H1 (cell line): ENCODE data around the gene PPAT. TPM values are rescaled to one million over a fixed set of nuclear protein-coding genes. Genes with fewer than 3 reads are reported as not detected.

Experiments
- CTCF ChIA-PET: fragments of 300-600 bp; sonication (Branson Sonifier 250); formaldehyde crosslinking; loops from one replicate; lab custom pipeline; 2021; ENCODE audit not compliant: partially characterized antibody; lab: Charles Lee
- POLR2A ChIA-PET: fragments of 300-600 bp; sonication (Branson Sonifier 250); formaldehyde crosslinking; loops from one replicate; lab custom pipeline; 2021; ENCODE audit warnings: inconsistent platforms; ENCODE audit not compliant: partially characterized antibody; lab: Charles Lee
- DNase-seq, 2 experiments: peaks; one replicate each; pipeline versions ENCODE4 v3.0.0 to v3.0.0-alpha.2; 2010 to 2022; ENCODE audit warnings: low spot score in 2 of 2, low read depth in 1 of 2, mixed read lengths in 1 of 2
- FAIRE-seq: peaks from 2 replicates; lab custom pipeline; 2011; peaks lifted over from hg19 to GRCh38; lab: Jason Lieb, UNC
- H2AFZ ChIP-seq: 2 replicates; pipeline ENCODE4 v1.8.1; 2012; ENCODE audit warnings: low read length, inconsistent platforms
- H2AK5ac ChIP-seq: 2 replicates; pipeline ENCODE4 v1.6.1; 2013; ENCODE audit warnings: low read depth, low read length
- H2BK120ac ChIP-seq: replicated peaks from 2 replicates; pipeline ENCODE3; 2013; ENCODE audit warnings: low read depth, low read length, inconsistent platforms
- H2BK12ac ChIP-seq: 2 replicates; pipeline ENCODE4 v1.6.1; 2013; ENCODE audit warnings: low read depth, low read length
- H2BK15ac ChIP-seq: 2 replicates; pipeline ENCODE4 v1.6.1; 2013; ENCODE audit warnings: low read length
- H2BK20ac ChIP-seq: 2 replicates; pipeline ENCODE4 v1.6.1; 2013; ENCODE audit warnings: low read length
- H2BK5ac ChIP-seq: 2 replicates; pipeline ENCODE4 v1.6.1; 2013; ENCODE audit warnings: low read depth, low read length
- H3K14ac ChIP-seq: 2 replicates; pipeline ENCODE4 v1.6.1; 2013; ENCODE audit warnings: inconsistent platforms; ENCODE audit not compliant: insufficient read length
- H3K18ac ChIP-seq: 2 replicates; pipeline ENCODE4 v1.6.1; 2013; ENCODE audit warnings: low read length; ENCODE audit errors: extremely low read depth
- H3K23ac ChIP-seq: 2 replicates; pipeline ENCODE4 v1.6.1; 2013; ENCODE audit warnings: inconsistent platforms; ENCODE audit not compliant: insufficient read length
- H3K23me2 ChIP-seq: 2 replicates; pipeline ENCODE4 v1.6.1; 2013; ENCODE audit warnings: low read depth, low read length
- H3K27ac ChIP-seq: 2 replicates; pipeline ENCODE4 v1.6.1; 2011; ENCODE audit warnings: low read depth, low read length, inconsistent platforms
- H3K27me3 ChIP-seq, 4 experiments: replicated peaks in 1 of 4; 1 replicate in 1 of 4; 2 replicates in 3 of 4; pipeline versions ENCODE4 v1.6.1 to v1.8.1; 2011 to 2013; ENCODE audit warnings: low read length in 3 of 4, mild to moderate bottlenecking in 3 of 4, inconsistent platforms in 2 of 4, mixed read lengths in 2 of 4, moderate library complexity in 1 of 4; ENCODE audit not compliant: control insufficient read depth in 3 of 4, insufficient read depth in 3 of 4; ENCODE audit errors: extremely low read depth in 1 of 4
- H3K36me3 ChIP-seq, 4 experiments: 2 replicates each; pipeline versions ENCODE4 v1.6.1 to v1.8.1; 2011 to 2013; ENCODE audit warnings: mild to moderate bottlenecking in 4 of 4, low read length in 3 of 4, moderate library complexity in 2 of 4, control low read depth in 1 of 4, inconsistent platforms in 1 of 4; ENCODE audit not compliant: insufficient read depth in 4 of 4, control insufficient read depth in 2 of 4
- H3K4ac ChIP-seq: replicated peaks from 2 replicates; pipeline ENCODE3; 2013; ENCODE audit warnings: low read length, low read depth, mixed read lengths, inconsistent platforms; ENCODE audit not compliant: insufficient read length
- H3K4me1 ChIP-seq, 4 experiments: replicated peaks in 1 of 4; 1 replicate in 1 of 4; 2 replicates in 3 of 4; pipeline versions ENCODE4 v1.6.1 to v1.8.1; 2011 to 2013; ENCODE audit warnings: low read length in 3 of 4, inconsistent platforms in 2 of 4, mixed read lengths in 1 of 4; ENCODE audit not compliant: insufficient read depth in 4 of 4, control insufficient read depth in 3 of 4
- H3K4me2 ChIP-seq, 2 experiments: 2 replicates each; pipeline versions ENCODE4 v1.6.1 to v1.8.1; 2011 to 2013; ENCODE audit warnings: low read depth in 2 of 2, low read length in 2 of 2, control low read depth in 1 of 2, inconsistent platforms in 1 of 2, mild to moderate bottlenecking in 1 of 2; ENCODE audit not compliant: insufficient read depth in 1 of 2
- H3K4me3 ChIP-seq, 4 experiments: fragments of 200-600, 300-600 bp in 1 of 4; sonication (generic), shearing (Covaris generic), sonication (Bioruptor Twin) in 1 of 4; 2 replicates each; pipeline versions ENCODE4 v1.5.1 to v1.8.1; 2011 to 2016; ENCODE audit warnings: low read length in 4 of 4, low read depth in 3 of 4, control low read depth in 2 of 4, inconsistent platforms in 2 of 4, mild to moderate bottlenecking in 2 of 4, mixed read lengths in 1 of 4, moderate library complexity in 1 of 4; ENCODE audit not compliant: insufficient read depth in 2 of 4; ENCODE audit errors: extremely low read depth in 1 of 4
- H3K56ac ChIP-seq: replicated peaks from 2 replicates; pipeline ENCODE3; 2013; ENCODE audit warnings: low read depth, mild to moderate bottlenecking, mixed read lengths, low read length, inconsistent platforms; ENCODE audit not compliant: insufficient read length
- H3K79me1 ChIP-seq: 2 replicates; pipeline ENCODE4 v1.6.1; 2013; ENCODE audit warnings: low read depth, low read length, control low read depth
- H3K79me2 ChIP-seq, 2 experiments: 2 replicates each; pipeline versions ENCODE4 v1.6.1 to v1.8.1; 2012 to 2013; ENCODE audit warnings: low read length in 2 of 2, mild to moderate bottlenecking in 2 of 2, inconsistent platforms in 1 of 2; ENCODE audit not compliant: insufficient read depth in 2 of 2, control insufficient read depth in 1 of 2
- H3K9ac ChIP-seq, 4 experiments: replicated peaks in 1 of 4; 1 replicate in 1 of 4; 2 replicates in 3 of 4; pipeline versions ENCODE4 v1.6.1 to v1.8.1; 2011 to 2013; ENCODE audit warnings: low read depth in 3 of 4, low read length in 3 of 4, control low read depth in 2 of 4, mild to moderate bottlenecking in 2 of 4, moderate library complexity in 2 of 4, inconsistent platforms in 1 of 4; ENCODE audit errors: extremely low read depth in 1 of 4
- H3K9me3 ChIP-seq, 2 experiments: 2 replicates each; pipeline versions ENCODE4 v1.6.1 to v1.8.1; 2012 to 2013; ENCODE audit warnings: mild to moderate bottlenecking in 2 of 2, moderate library complexity in 2 of 2, control low read depth in 1 of 2, inconsistent platforms in 1 of 2, low read depth in 1 of 2, low read length in 1 of 2, mixed read lengths in 1 of 2; ENCODE audit not compliant: insufficient read depth in 2 of 2
- H4K20me1 ChIP-seq, 2 experiments: replicated peaks in 1 of 2; 2 replicates each; pipeline versions ENCODE3 to v1.8.1; 2011 to 2013; ENCODE audit warnings: inconsistent platforms in 2 of 2, low read length in 2 of 2, mild to moderate bottlenecking in 1 of 2; ENCODE audit not compliant: insufficient read depth in 2 of 2, control insufficient read depth in 1 of 2
- H4K5ac ChIP-seq: 2 replicates; pipeline ENCODE4 v1.6.1; 2013; ENCODE audit warnings: low read length, low read depth, mixed read lengths, inconsistent platforms; ENCODE audit not compliant: insufficient read length
- H4K8ac ChIP-seq: 2 replicates; pipeline ENCODE4 v1.8.0; 2013; ENCODE audit warnings: mild to moderate bottlenecking, moderate library complexity, low read length, inconsistent platforms; ENCODE audit not compliant: insufficient read depth; ENCODE audit errors: extremely low read depth
- H4K91ac ChIP-seq: replicated peaks from 2 replicates; pipeline ENCODE3; 2013; ENCODE audit warnings: low read length, mixed read lengths, inconsistent platforms; ENCODE audit not compliant: insufficient read length
- HDAC6 ChIP-seq: IDR thresholded peaks from one replicate; pipeline ENCODE4 v1.7.1; 2012; ENCODE audit warnings: low read depth, mild to moderate bottlenecking, inconsistent platforms, low read length, moderate library complexity
- POLR2A ChIP-seq, 2 experiments: IDR thresholded peaks; 1 replicate in 1 of 2; 2 replicates in 1 of 2; pipeline ENCODE4 v1.6.1; 2011; ENCODE audit warnings: low read depth in 2 of 2, low read length in 2 of 2, mild to moderate bottlenecking in 2 of 2; ENCODE audit errors: control extremely low read depth in 1 of 2
- POLR2AphosphoS5 ChIP-seq: IDR thresholded peaks from 2 replicates; pipeline ENCODE4 v1.6.1; 2011; ENCODE audit warnings: low read depth, low read length
- SRF ChIP-seq: IDR thresholded peaks from 2 replicates; pipeline ENCODE4 v1.6.1; 2011; ENCODE audit warnings: mild to moderate bottlenecking, low read depth, low read length, moderate library complexity
- TEAD4 ChIP-seq: IDR thresholded peaks from 2 replicates; pipeline ENCODE4 v1.6.1; 2012; ENCODE audit warnings: low read depth, low read length, inconsistent platforms, mixed read lengths
- WGBS, 2 experiments: shearing (Covaris generic) in 1 of 2; methylation state at CpG; one replicate each; pipeline versions ENCODE4 v1.1.6 to v1.1.7; 2013 to 2015; ENCODE audit warnings: low lambda C conversion rate in 2 of 2, mixed read lengths in 2 of 2, inconsistent platforms in 1 of 2, low coverage in 1 of 2, missing lambda C conversion rate in 1 of 2; ENCODE audit not compliant: insufficient replicate concordance in 2 of 2, insufficient coverage in 1 of 2, insufficient read length in 1 of 2; ENCODE audit errors: extremely low coverage in 1 of 2, missing lambda C conversion rate in 1 of 2; 5-methylcytosine and 5-hydroxymethylcytosine counted together
- polyA plus RNA-seq, 7 experiments: library from polyadenylated mRNA; depleted of rRNA in 3 of 7; stranded (reverse) in 5 of 7; unstranded in 2 of 7; fragments of >200 nt in 5 of 7; fragments of 200-250 nt in 2 of 7; gene quantifications; 1 replicate in 5 of 7; 2 replicates in 1 of 7; 4 replicates in 1 of 7; pipeline versions ENCODE4 v1.2.1 to v1.2.3, GENCODE V29; 2011 to 2013; ENCODE audit warnings: missing spikeins in 2 of 7, mixed read lengths in 2 of 7
- total RNA-seq: library from RNA; stranded (reverse); fragmentation: NEBNext Ultra II Directional; extraction: Animal tissue kit (Norgen Biotek cat#: 25700); gene quantifications from 2 replicates; pipeline ENCODE4 v1.2.1, GENCODE V29; 2021
- TF ChIP-seq, protein P1 (sequence below): IDR thresholded peaks from 2 replicates; pipeline ENCODE4 v1.6.1; 2012; ENCODE audit warnings: low read length, inconsistent platforms

The PPAT gene
- total and polyA plus RNA-seq, 2 of the 8 experiments (the other 6 are each of a cell fraction or from before 2014, with no cell fraction given) = 24.5 to 104 TPM

DNA sequence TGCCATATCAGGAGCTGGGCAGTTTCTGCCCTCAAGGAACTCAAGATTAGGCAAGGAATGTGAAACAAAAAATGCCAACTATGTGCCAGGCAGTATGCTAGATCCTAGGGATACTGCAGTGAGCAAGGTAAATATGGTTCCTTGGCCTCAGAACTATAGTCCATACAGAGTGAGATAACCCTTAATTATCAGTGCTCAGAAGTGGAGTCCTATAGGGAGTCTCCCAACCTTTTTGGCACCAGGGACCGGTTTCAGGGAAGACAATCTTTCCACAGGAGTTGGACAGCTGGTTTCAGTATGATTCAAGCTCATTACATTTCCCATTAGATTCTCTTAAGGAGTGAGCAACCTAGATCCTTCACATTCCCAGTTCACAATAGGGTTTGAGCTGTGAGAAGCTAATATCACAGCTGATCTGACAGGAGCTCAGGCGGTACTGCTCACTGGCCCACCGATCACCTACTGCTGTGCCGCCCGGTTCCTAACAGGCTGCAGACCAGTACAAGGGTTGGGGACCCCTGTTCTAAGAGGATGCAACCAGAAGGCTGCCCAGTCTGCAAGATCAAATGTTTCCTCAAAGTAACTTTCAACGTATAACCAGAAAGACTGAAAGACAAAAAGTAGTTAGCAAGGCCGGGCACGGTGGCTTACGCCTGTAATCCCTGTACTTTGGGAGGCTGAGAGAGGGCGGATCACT, 30.3 kb upstream of the PPAT start:
- Histone ChIP-seq H3K18ac (no peak overlapping the region), H3K27me3 (no peaks in the 10 kb centered on the region), H2BK120ac (no peak overlapping the region), H2BK15ac (no peak overlapping the region), H2BK5ac (no peak overlapping the region), H4K20me1 (peaks cover 1 to 18% of the 10 kb centered on the region in 2 experiments), H3K4me2 (peak overlapping the region; percentile 77 to 100), H3K36me3 (peaks cover 0 to 31% (median 17%) of the 10 kb centered on the region in 4 experiments; a peak in 7 of 8 replicates), H3K56ac (no peak overlapping the region), H2AFZ (no peak overlapping the region), H3K14ac (no peak overlapping the region), H3K9me3 (no peaks in the 10 kb centered on the region), H3K9ac (no peak overlapping the region), H4K8ac (0 out of 2 replicates have a peak overlapping the region, but pooled peaks have one; percentile 58), H3K23ac (no peak overlapping the region), H3K79me1 (peaks cover 5% of the 10 kb centered on the region), H3K23me2 (peaks cover 10% of the 10 kb centered on the region), H4K91ac (no peak overlapping the region), H3K4me1 (peaks cover 0 to 5% (median 2%) of the 10 kb centered on the region in 4 experiments; a peak in 1 of 7 replicates), H2BK12ac (no peak overlapping the region), H3K27ac (no peak overlapping the region), H4K5ac (no peak overlapping the region), H3K79me2 (peaks cover 4 to 56% of the 10 kb centered on the region in 2 experiments; a peak in 3 of 4 replicates), H3K4ac (no peak overlapping the region), H2BK20ac (no peak overlapping the region), H2AK5ac (no peak overlapping the region), H3K4me3 (peak overlapping the region; percentile 88 to 99 (median 96); a peak in 5 of 8 replicates)
- 0 out of 2 replicates have a peak, but pooled peaks have one; percentile 4 for TF ChIP-seq POLR2AphosphoS5
- TF ChIP-seq SRF = no peak
- TF ChIP-seq, protein P1, sequence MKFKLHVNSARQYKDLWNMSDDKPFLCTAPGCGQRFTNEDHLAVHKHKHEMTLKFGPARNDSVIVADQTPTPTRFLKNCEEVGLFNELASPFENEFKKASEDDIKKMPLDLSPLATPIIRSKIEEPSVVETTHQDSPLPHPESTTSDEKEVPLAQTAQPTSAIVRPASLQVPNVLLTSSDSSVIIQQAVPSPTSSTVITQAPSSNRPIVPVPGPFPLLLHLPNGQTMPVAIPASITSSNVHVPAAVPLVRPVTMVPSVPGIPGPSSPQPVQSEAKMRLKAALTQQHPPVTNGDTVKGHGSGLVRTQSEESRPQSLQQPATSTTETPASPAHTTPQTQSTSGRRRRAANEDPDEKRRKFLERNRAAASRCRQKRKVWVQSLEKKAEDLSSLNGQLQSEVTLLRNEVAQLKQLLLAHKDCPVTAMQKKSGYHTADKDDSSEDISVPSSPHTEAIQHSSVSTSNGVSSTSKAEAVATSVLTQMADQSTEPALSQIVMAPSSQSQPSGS = no peak
- TF ChIP-seq TEAD4 = 0 out of 2 replicates have a peak, but pooled peaks have one; percentile 45
- TF ChIP-seq HDAC6 = no peak
- 0 out of 3 replicates have a peak, but pooled peaks of 1 of the 2 experiments have one; percentile 11 for TF ChIP-seq POLR2A (IDR thresholded peaks at IDR 0.05; ENCODE audit: control extremely low read depth in 1 of 2, low read depth in 2 of 2, low read length in 2 of 2)
- POLR2A ChIA-PET = interaction anchor here (0.7 to 12.0 kb wide), 10 partner anchors 8 to 79 kb away, joined by 3 to 121 read pairs (median 4); partner anchors contain the start of genes AASDH, PAICS and PPAT
- CTCF ChIA-PET = no interaction called here
- DNase-seq (no peak), FAIRE-seq (no peak)
- WGBS, 2 experiments = 87% methylated on average over 10 of the region's 10 CpGs; no CpG with 5 or more reads in 1 of the 2 experiments
